ENCODE results near the gene TMEM63B. TPM values are rescaled to one million over a fixed set of nuclear protein-coding genes. Genes with fewer than 3 reads are reported as not detected.

TMEM63B gene
- total RNA-seq, 2 donors from 2014 or later: 64.6 to 65.2 TPM

DNA sequence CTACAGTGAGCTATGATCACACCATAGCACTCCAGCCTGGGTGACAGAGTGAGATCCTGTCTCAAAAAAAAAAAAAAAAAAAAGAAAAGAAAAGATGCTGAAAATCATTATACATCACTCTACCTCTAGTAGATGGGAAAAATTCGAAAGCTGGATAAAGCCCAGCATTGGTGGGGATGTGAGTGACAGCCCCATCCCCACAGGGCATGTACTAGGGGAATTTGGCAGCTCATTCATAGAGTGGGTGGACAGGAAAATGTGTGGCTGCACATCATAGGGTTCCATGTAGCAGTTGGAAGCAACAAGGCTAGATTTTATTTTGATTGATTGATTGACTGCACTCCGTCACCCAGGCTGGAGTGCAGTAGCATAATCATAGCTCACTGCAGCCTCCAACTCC, 42.1 kb upstream of the TMEM63B start:
- Histone ChIP-seq H3K36me3 (ENCODE audit: control insufficient read depth, insufficient read depth, low read length) (peaks cover under 1% of the 10 kb centered on the region), H3K4me3 (ENCODE audit: low read length) (no peak overlapping the region), H3K9ac (ENCODE audit: extremely low read depth, low read length, poor library complexity, severe bottlenecking) (no peak overlapping the region), H3K4me1 (ENCODE audit: control insufficient read depth, insufficient read depth, low read length) (no peaks in the 10 kb centered on the region), H3K27me3 (ENCODE audit: control insufficient read depth, insufficient read depth, low read length, poor library complexity, severe bottlenecking) (no peaks in the 10 kb centered on the region), H3K27ac (ENCODE audit: low read depth, low read length) (no peak overlapping the region), H3K9me3 (ENCODE audit: control insufficient read depth, low read length) (no peaks in the 10 kb centered on the region)
- no peak for DNase-seq
- Mint-ChIP-seq H3K27me3 (ENCODE audit: insufficient read depth) (no peaks in the 10 kb centered on the region), H3K4me1 (no peaks in the 10 kb centered on the region), H3K9me3 (no peaks in the 10 kb centered on the region), H3K4me3 (no peak overlapping the region), H3K36me3 (ENCODE audit: low read depth) (peaks cover 6% of the 10 kb centered on the region), H3K27ac (no peak overlapping the region)
- 88 to 91% methylated on average over 1 to 2 of the region's 2 CpGs for WGBS, 2 experiments (ENCODE audit: insufficient coverage in 1 of 2, insufficient read length in 1 of 2)
- TF ChIP-seq, protein P1, sequence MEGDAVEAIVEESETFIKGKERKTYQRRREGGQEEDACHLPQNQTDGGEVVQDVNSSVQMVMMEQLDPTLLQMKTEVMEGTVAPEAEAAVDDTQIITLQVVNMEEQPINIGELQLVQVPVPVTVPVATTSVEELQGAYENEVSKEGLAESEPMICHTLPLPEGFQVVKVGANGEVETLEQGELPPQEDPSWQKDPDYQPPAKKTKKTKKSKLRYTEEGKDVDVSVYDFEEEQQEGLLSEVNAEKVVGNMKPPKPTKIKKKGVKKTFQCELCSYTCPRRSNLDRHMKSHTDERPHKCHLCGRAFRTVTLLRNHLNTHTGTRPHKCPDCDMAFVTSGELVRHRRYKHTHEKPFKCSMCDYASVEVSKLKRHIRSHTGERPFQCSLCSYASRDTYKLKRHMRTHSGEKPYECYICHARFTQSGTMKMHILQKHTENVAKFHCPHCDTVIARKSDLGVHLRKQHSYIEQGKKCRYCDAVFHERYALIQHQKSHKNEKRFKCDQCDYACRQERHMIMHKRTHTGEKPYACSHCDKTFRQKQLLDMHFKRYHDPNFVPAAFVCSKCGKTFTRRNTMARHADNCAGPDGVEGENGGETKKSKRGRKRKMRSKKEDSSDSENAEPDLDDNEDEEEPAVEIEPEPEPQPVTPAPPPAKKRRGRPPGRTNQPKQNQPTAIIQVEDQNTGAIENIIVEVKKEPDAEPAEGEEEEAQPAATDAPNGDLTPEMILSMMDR (conservative IDR thresholded peaks at IDR 0.05): no peak

DNA sequence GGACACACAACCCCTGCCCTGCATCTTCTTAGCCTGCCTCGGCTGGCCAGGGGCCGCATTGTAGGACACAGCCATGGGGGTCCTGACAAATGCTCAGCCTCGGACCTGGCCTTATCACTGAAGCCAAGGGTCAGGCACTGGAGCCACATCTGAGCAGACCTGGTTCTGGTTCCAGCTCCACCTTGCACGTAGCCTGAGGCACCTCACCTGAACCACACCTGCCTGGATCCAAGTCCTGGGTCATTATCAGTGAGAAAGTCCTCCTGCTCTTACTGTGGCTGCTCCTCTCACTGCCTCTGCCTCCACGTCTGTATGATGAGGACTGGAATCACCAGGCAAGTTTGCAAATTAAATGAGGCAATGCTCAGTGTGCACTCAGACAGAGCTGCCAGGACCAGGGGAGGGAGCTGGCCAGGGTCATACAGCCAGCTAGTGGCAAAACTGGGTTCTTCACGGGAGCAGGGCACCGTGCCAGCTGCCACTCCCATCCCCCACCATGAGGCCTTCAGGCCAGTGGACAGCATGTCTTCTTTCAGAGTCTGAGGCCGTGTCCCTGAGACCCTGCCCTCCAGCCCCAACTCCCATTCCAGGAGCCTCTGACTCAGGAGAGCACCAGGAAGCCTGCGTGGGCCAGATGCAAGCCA, 40.3 kb upstream of the TMEM63B start:
- no peak overlapping the region for H3K4me3 Mint-ChIP-seq
- no peaks in the 10 kb centered on the region for H3K4me1 ChIP-seq (ENCODE audit: control insufficient read depth, insufficient read depth, low read length)
- TF ChIP-seq, protein P1 (conservative IDR thresholded peaks at IDR 0.05): no peak
- WGBS, 2 experiments (ENCODE audit: insufficient coverage in 1 of 2, insufficient read length in 1 of 2): 89 to 94% methylated on average over 6 to 9 of the region's 9 CpGs
- H3K4me1 Mint-ChIP-seq: no peaks in the 10 kb centered on the region
- H3K27ac Mint-ChIP-seq: no peak overlapping the region
- no peaks in the 10 kb centered on the region for H3K9me3 ChIP-seq (ENCODE audit: control insufficient read depth, low read length)
- no peak overlapping the region for H3K9ac ChIP-seq (ENCODE audit: extremely low read depth, low read length, poor library complexity, severe bottlenecking)
- no peak overlapping the region for H3K4me3 ChIP-seq (ENCODE audit: low read length)
- peaks cover 7% of the 10 kb centered on the region for H3K36me3 ChIP-seq (ENCODE audit: control insufficient read depth, insufficient read depth, low read length)
- no peaks in the 10 kb centered on the region for H3K9me3 Mint-ChIP-seq
- DNase-seq: no peak
- H3K36me3 Mint-ChIP-seq (ENCODE audit: low read depth): peaks cover 10% of the 10 kb centered on the region
- no peak overlapping the region for H3K27ac ChIP-seq (ENCODE audit: low read depth, low read length)
- H3K27me3 Mint-ChIP-seq (ENCODE audit: insufficient read depth): no peaks in the 10 kb centered on the region
- H3K27me3 ChIP-seq (ENCODE audit: control insufficient read depth, insufficient read depth, low read length, poor library complexity, severe bottlenecking): no peaks in the 10 kb centered on the region

DNA sequence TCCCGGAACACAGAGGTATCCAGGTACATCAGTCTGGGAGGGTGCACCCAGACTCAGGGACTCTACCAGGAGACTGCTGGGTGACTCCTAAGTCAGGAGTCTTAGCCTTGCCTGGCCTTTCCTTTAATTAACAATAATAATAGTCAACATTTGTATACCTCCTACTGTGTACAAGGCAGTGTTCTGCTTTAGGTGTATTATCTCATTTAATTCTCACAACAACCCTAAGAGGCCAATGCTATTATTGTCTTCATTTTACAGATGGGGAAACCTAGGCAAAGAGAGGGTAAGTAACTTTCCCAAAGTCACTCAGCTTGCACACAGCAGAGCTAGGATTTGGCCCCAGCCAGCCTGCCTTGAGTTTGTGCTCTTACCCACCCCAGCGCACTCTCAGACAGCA, 39.7 kb upstream of the TMEM63B start:
- Histone ChIP-seq H3K9me3 (ENCODE audit: control insufficient read depth, low read length) (no peaks in the 10 kb centered on the region), H3K36me3 (ENCODE audit: control insufficient read depth, insufficient read depth, low read length) (peaks cover 12% of the 10 kb centered on the region), H3K9ac (ENCODE audit: extremely low read depth, low read length, poor library complexity, severe bottlenecking) (no peak overlapping the region), H3K4me3 (ENCODE audit: low read length) (no peak overlapping the region), H3K27ac (ENCODE audit: low read depth, low read length) (no peak overlapping the region), H3K4me1 (ENCODE audit: control insufficient read depth, insufficient read depth, low read length) (no peaks in the 10 kb centered on the region), H3K27me3 (ENCODE audit: control insufficient read depth, insufficient read depth, low read length, poor library complexity, severe bottlenecking) (no peaks in the 10 kb centered on the region)
- Mint-ChIP-seq H3K27me3 (ENCODE audit: insufficient read depth) (no peaks in the 10 kb centered on the region), H3K27ac (no peak overlapping the region), H3K9me3 (no peaks in the 10 kb centered on the region), H3K4me1 (no peaks in the 10 kb centered on the region), H3K4me3 (no peak overlapping the region), H3K36me3 (ENCODE audit: low read depth) (peaks cover 15% of the 10 kb centered on the region)
- no peak for DNase-seq
- TF ChIP-seq, protein P1 (conservative IDR thresholded peaks at IDR 0.05): no peak
- WGBS, 2 experiments (ENCODE audit: insufficient coverage in 1 of 2, insufficient read length in 1 of 2): 96 to 100% methylated on average over 1 to 2 of the region's 2 CpGs

Measured in endodermal cell (in vitro differentiated cells).